IMR-90 (cell line): ENCODE measurements around the gene PTPRN2. TPM values are rescaled to one million over a fixed set of nuclear protein-coding genes. Genes with fewer than 3 reads are reported as not detected.

Source experiments
- ATAC-seq: fragments of 200-7000 bp; cut with Tn5 transposase; 2 replicates; pipeline ENCODE4 v1.9.1; 2020; ENCODE audit warnings: low read depth, mild to moderate bottlenecking, moderate library complexity
- BruUV-seq: library from RNA; stranded (reverse); fragments of 400-500 nt; replicated peaks from 2 replicates; lab custom pipeline; 2021; lab: Mats Ljungman, UMichigan
- CTCF ChIA-PET: fragments of 300-600 bp; formaldehyde crosslinking; extraction: SDS; loops from one replicate; lab custom pipeline; 2021; ENCODE audit warnings: antibody characterized with exemption; lab: Yijun Ruan, JAX
- POLR2A ChIA-PET: fragments of 300-600 bp; sonication (Branson Sonifier 250); formaldehyde crosslinking; loops from one replicate; lab custom pipeline; 2022; ENCODE audit warnings: antibody characterized with exemption; ENCODE audit not compliant: unreplicated experiment; lab: Charles Lee
- DNase-seq: peaks from one replicate; pipeline ENCODE4 v3.0.0; 2013
- H2AFZ ChIP-seq: replicated peaks from 2 replicates; pipeline ENCODE3; 2013; ENCODE audit warnings: low read length, mild to moderate bottlenecking; ENCODE audit not compliant: poor library complexity
- H2AK5ac ChIP-seq: 2 replicates; pipeline ENCODE4 v1.6.1; 2013; ENCODE audit warnings: low read depth, low read length, inconsistent platforms
- H2AK9ac ChIP-seq: replicated peaks from 2 replicates; pipeline ENCODE3; 2013; ENCODE audit warnings: mild to moderate bottlenecking, low read depth, low read length, moderate library complexity; ENCODE audit not compliant: poor library complexity
- H2BK120ac ChIP-seq: 2 replicates; pipeline ENCODE4 v1.6.1; 2013; ENCODE audit warnings: low read depth, low read length, inconsistent platforms
- H2BK15ac ChIP-seq: 3 replicates; pipeline ENCODE4 v1.6.1; 2013; ENCODE audit warnings: low read depth, low read length, inconsistent platforms
- H2BK20ac ChIP-seq: 2 replicates; pipeline ENCODE4 v1.6.1; 2013; ENCODE audit warnings: low read depth, mild to moderate bottlenecking, inconsistent platforms, low read length, moderate library complexity
- H2BK5ac ChIP-seq: 2 replicates; pipeline ENCODE4 v1.6.1; 2013; ENCODE audit warnings: mild to moderate bottlenecking, low read depth, low read length, inconsistent platforms; ENCODE audit not compliant: poor library complexity, severe bottlenecking
- H3K14ac ChIP-seq: replicated peaks from 2 replicates; pipeline ENCODE4 v1.6.1; 2013; ENCODE audit warnings: low read depth, low read length, inconsistent platforms
- H3K18ac ChIP-seq: 2 replicates; pipeline ENCODE4 v1.6.1; 2013; ENCODE audit warnings: low read depth, low read length, control low read depth
- H3K23ac ChIP-seq: 2 replicates; pipeline ENCODE4 v1.6.1; 2013; ENCODE audit warnings: low read depth, low read length, inconsistent platforms
- H3K27ac ChIP-seq: 2 replicates; pipeline ENCODE4 v1.5.1; 2013; ENCODE audit warnings: mild to moderate bottlenecking, control low read depth, low read length; ENCODE audit not compliant: insufficient read depth
- H3K27me3 ChIP-seq: 2 replicates; pipeline ENCODE4 v1.6.1; 2013; ENCODE audit warnings: low read length; ENCODE audit not compliant: control insufficient read depth, insufficient read depth
- H3K36me3 ChIP-seq: 2 replicates; pipeline ENCODE4 v1.6.1; 2013; ENCODE audit warnings: low read length, mixed read lengths; ENCODE audit not compliant: control insufficient read depth, insufficient read depth
- H3K4ac ChIP-seq: 2 replicates; pipeline ENCODE4 v1.6.1; 2013; ENCODE audit warnings: low read depth, low read length, inconsistent platforms
- H3K4me1 ChIP-seq: 2 replicates; pipeline ENCODE4 v1.6.1; 2013; ENCODE audit warnings: low read length, mixed read lengths; ENCODE audit not compliant: control insufficient read depth, insufficient read depth
- H3K4me2 ChIP-seq: 2 replicates; pipeline ENCODE4 v1.6.1; 2013; ENCODE audit warnings: low read depth, mild to moderate bottlenecking, control low read depth, low read length, moderate library complexity
- H3K4me3 ChIP-seq: 2 replicates; pipeline ENCODE4 v1.5.1; 2013; ENCODE audit warnings: low read depth, mild to moderate bottlenecking, control low read depth, low read length, moderate library complexity; ENCODE audit not compliant: insufficient read depth
- H3K56ac ChIP-seq: 2 replicates; pipeline ENCODE4 v1.6.1; 2013; ENCODE audit warnings: low read length, inconsistent platforms; ENCODE audit not compliant: insufficient read depth; ENCODE audit errors: extremely low read depth
- H3K79me1 ChIP-seq, 2 experiments: 2 replicates each; pipeline ENCODE4 v1.6.1; 2013; ENCODE audit warnings: low read length in 2 of 2, inconsistent platforms in 1 of 2, low read depth in 1 of 2
- H3K9ac ChIP-seq: 2 replicates; pipeline ENCODE4 v1.6.1; 2013; ENCODE audit warnings: low read depth, low read length, control low read depth
- H3K9me1 ChIP-seq: 2 replicates; pipeline ENCODE4 v1.6.1; 2013; ENCODE audit warnings: low read length, inconsistent platforms; ENCODE audit not compliant: insufficient read depth
- H3K9me3 ChIP-seq: 2 replicates; pipeline ENCODE4 v1.6.1; 2013; ENCODE audit warnings: low read length; ENCODE audit not compliant: control insufficient read depth, insufficient read depth
- H4K20me1 ChIP-seq: 2 replicates; pipeline ENCODE4 v1.6.1; 2013; ENCODE audit warnings: low read length, inconsistent platforms; ENCODE audit not compliant: insufficient read depth
- H4K5ac ChIP-seq: 2 replicates; pipeline ENCODE4 v1.6.1; 2013; ENCODE audit warnings: mild to moderate bottlenecking, low read depth, low read length, control low read depth
- H4K8ac ChIP-seq, 2 experiments: 2 replicates each; pipeline ENCODE4 v1.6.1; 2013; ENCODE audit warnings: low read depth in 2 of 2, low read length in 2 of 2, control low read depth in 1 of 2, inconsistent platforms in 1 of 2
- H4K91ac ChIP-seq: 2 replicates; pipeline ENCODE4 v1.6.1; 2013; ENCODE audit warnings: low read depth, low read length, inconsistent platforms; ENCODE audit not compliant: insufficient read depth
- BHLHE40 ChIP-seq: fragments of 150-350 bp; IDR thresholded peaks from 2 replicates; pipeline ENCODE4 v1.6.1; 2016; ENCODE audit warnings: mild to moderate bottlenecking, low read depth, low read length
- CEBPB ChIP-seq: IDR thresholded peaks from 2 replicates; pipeline ENCODE4 v1.6.1; 2012; ENCODE audit warnings: low read depth, low read length, improper control_type of control experiment
- MAFK ChIP-seq: IDR thresholded peaks from 2 replicates; pipeline ENCODE4 v1.6.1; 2012; ENCODE audit warnings: low read depth, low read length, improper control_type of control experiment
- MAZ ChIP-seq: IDR thresholded peaks from 2 replicates; pipeline ENCODE4 v1.6.1; 2012; ENCODE audit warnings: low read depth, mild to moderate bottlenecking, low read length, improper control_type of control experiment, moderate library complexity, borderline replicate concordance
- NFE2L2 ChIP-seq: fragments of 150-350 bp; IDR thresholded peaks from 2 replicates; pipeline ENCODE4 v1.6.1; 2016; ENCODE audit warnings: low read depth, mild to moderate bottlenecking, low read length
- RAD21 ChIP-seq: IDR thresholded peaks from 2 replicates; pipeline ENCODE4 v1.6.1; 2012; ENCODE audit warnings: low read length, improper control_type of control experiment
- RCOR1 ChIP-seq: IDR thresholded peaks from 2 replicates; pipeline ENCODE4 v1.6.1; 2012; ENCODE audit warnings: mild to moderate bottlenecking, low read length, improper control_type of control experiment; ENCODE audit not compliant: insufficient replicate concordance
- RFX5 ChIP-seq: IDR thresholded peaks from 2 replicates; pipeline ENCODE4 v1.8.0; 2012; ENCODE audit warnings: low read depth, mild to moderate bottlenecking, low read length, moderate library complexity
- SMC3 ChIP-seq: fragments of 150-350 bp; IDR thresholded peaks from 2 replicates; pipeline ENCODE4 v1.6.1; 2016; ENCODE audit warnings: low read depth, mild to moderate bottlenecking, antibody characterized with exemption, low read length, moderate library complexity
- WGBS, 2 experiments: methylation state at CpG; one replicate each; pipeline versions ENCODE4 v1.1.5 to v1.1.7; 2013; ENCODE audit warnings: missing lambda C conversion rate in 2 of 2; ENCODE audit not compliant: insufficient read length in 1 of 2; ENCODE audit errors: extremely low coverage in 2 of 2; 5-methylcytosine and 5-hydroxymethylcytosine counted together
- dilution Hi-C: fragments of 300-500 bp; cut with HindIII; formaldehyde crosslinking; loops from one replicate; pipeline ENCODE4 v1.14.3; 2018; ENCODE audit warnings: low sequenced_read_pairs; ENCODE audit not compliant: unreplicated experiment
- in situ Hi-C: fragments of 300-500 bp; cut with MboI; formaldehyde crosslinking; loops from 3 replicates; pipeline ENCODE4 v1.14.3; 2019; ENCODE audit warnings: low sequenced_read_pairs, inconsistent platforms, mixed read lengths
- intact Hi-C: fragments of 100-400 bp; cut with micrococcal nuclease; formaldehyde crosslinking; loops from 2 replicates; pipeline ENCODE4 v1.10.0; 2022
- polyA plus RNA-seq, 3 experiments: library from polyadenylated mRNA; depleted of rRNA; stranded (reverse); fragments of >200 nt; gene quantifications; 2 replicates each; pipeline ENCODE4 v1.2.3, GENCODE V29; 2012; ENCODE audit warnings: low replicate concordance in 1 of 3
- total RNA-seq: library from RNA; depleted of rRNA; stranded (reverse); fragments of >200 nt; gene quantifications from 2 replicates; pipeline ENCODE4 v1.2.3, GENCODE V29; 2012
- TF ChIP-seq, protein P1 (sequence below): fragments of 150-350 bp; IDR thresholded peaks from 2 replicates; pipeline ENCODE4 v1.6.1; 2016; ENCODE audit warnings: low read depth, mild to moderate bottlenecking, low read length, moderate library complexity, borderline replicate concordance
- TF ChIP-seq, protein P2 (sequence below): conservative IDR thresholded peaks from 2 replicates; pipeline ENCODE4 v1.5.1; 2012; ENCODE audit warnings: mild to moderate bottlenecking, low read depth, low read length, improper control_type of control experiment

PTPRN2 gene
- total and polyA plus RNA-seq, 2 of the 4 experiments (the other 2 are of a cell fraction), result 0.03 TPM; not detected in 1

DNA sequence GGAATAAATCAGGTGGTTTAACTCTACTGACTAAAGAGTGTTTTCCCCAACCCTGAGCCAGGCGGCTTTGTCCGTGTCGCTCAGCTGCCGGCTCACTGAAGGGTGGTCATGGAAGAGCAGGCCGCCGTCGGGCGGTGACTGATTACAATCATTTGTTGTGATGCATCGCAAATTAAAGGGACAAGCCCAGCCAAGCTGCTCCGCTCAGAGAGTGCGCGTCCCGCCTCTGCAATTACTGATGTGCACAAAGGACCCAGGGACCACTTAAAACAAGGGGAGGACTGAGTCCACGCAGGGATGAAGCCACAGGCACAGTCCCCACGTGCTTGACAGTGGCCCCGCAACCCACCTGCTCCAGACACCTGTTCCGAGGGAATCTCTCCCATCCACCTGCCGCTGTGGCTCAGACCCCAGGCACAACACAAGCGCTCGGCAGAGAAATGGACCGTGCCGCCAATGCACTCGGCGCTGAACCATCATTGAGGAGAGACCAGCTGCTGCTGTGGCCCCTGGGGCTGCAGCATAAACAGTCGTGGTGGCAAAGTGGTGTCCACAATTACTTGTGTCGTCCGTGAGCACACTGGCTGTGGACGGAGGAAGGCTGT is 526.5 kb downstream of the PTPRN2 start:
- intact Hi-C loops, result no loop called here

More for the DNA sequence above, 526.5 kb downstream of the PTPRN2 start:
- Histone ChIP-seq H4K8ac (no peak overlapping the region), H4K91ac (no peak overlapping the region), H3K56ac (no peak overlapping the region), H3K27ac (no peak overlapping the region), H3K14ac (no peak overlapping the region), H3K18ac (no peak overlapping the region), H3K79me1 (no peaks in the 10 kb centered on the region), H2AK9ac (no peak overlapping the region), H3K4ac (no peak overlapping the region), H3K36me3 (no peaks in the 10 kb centered on the region), H3K9ac (no peak overlapping the region), H2BK120ac (no peak overlapping the region), H3K4me2 (no peak overlapping the region), H3K4me1 (no peaks in the 10 kb centered on the region), H4K5ac (no peak overlapping the region), H3K9me3 (peaks cover 49% of the 10 kb centered on the region), H3K9me1 (no peaks in the 10 kb centered on the region), H2BK15ac (no peak overlapping the region), H2BK5ac (no peak overlapping the region), H3K23ac (no peak overlapping the region), H2AFZ (no peak overlapping the region), H2BK20ac (no peak overlapping the region), H2AK5ac (no peak overlapping the region), H4K20me1 (no peaks in the 10 kb centered on the region), H3K4me3 (no peak overlapping the region), H3K27me3 (no peaks in the 10 kb centered on the region)
- BruUV-seq, result no TSS peak
- DNase-seq (no peak), ATAC-seq (no peak)
- in situ Hi-C loops, result no loop called here
- POLR2A ChIA-PET, result no interaction called here
- no peak for TF ChIP-seq NFE2L2
- TF ChIP-seq RAD21, result no peak
- no peak for TF ChIP-seq SMC3
- TF ChIP-seq MAZ, result no peak
- TF ChIP-seq RCOR1, result no peak
- no peak for TF ChIP-seq RFX5
- TF ChIP-seq, protein P1, sequence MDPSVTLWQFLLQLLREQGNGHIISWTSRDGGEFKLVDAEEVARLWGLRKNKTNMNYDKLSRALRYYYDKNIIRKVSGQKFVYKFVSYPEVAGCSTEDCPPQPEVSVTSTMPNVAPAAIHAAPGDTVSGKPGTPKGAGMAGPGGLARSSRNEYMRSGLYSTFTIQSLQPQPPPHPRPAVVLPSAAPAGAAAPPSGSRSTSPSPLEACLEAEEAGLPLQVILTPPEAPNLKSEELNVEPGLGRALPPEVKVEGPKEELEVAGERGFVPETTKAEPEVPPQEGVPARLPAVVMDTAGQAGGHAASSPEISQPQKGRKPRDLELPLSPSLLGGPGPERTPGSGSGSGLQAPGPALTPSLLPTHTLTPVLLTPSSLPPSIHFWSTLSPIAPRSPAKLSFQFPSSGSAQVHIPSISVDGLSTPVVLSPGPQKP, result no peak
- TF ChIP-seq, protein P2, sequence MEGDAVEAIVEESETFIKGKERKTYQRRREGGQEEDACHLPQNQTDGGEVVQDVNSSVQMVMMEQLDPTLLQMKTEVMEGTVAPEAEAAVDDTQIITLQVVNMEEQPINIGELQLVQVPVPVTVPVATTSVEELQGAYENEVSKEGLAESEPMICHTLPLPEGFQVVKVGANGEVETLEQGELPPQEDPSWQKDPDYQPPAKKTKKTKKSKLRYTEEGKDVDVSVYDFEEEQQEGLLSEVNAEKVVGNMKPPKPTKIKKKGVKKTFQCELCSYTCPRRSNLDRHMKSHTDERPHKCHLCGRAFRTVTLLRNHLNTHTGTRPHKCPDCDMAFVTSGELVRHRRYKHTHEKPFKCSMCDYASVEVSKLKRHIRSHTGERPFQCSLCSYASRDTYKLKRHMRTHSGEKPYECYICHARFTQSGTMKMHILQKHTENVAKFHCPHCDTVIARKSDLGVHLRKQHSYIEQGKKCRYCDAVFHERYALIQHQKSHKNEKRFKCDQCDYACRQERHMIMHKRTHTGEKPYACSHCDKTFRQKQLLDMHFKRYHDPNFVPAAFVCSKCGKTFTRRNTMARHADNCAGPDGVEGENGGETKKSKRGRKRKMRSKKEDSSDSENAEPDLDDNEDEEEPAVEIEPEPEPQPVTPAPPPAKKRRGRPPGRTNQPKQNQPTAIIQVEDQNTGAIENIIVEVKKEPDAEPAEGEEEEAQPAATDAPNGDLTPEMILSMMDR, result no peak
- TF ChIP-seq MAFK, result no peak
- no peak for TF ChIP-seq BHLHE40
- TF ChIP-seq CEBPB, result no peak
- CTCF ChIA-PET, result no interaction called here
- dilution Hi-C loops, result no loop called here
- 91% methylated on average over 22 of the region's 28 CpGs; no CpG with 5 or more reads in 1 of the 2 experiments for WGBS, 2 experiments
